Measurements from ENCODE around the gene RASGEF1C. TPM values are rescaled to one million over a fixed set of nuclear protein-coding genes. Genes with fewer than 3 reads are reported as not detected.

RASGEF1C gene
- total and polyA plus RNA-seq, 10 donors = 0.06 to 1.1 (median 0.21) TPM; not detected in 6

GRCh38 chr5:180074462-180074861, 134.5 kb downstream of the RASGEF1C start:
- Histone ChIP-seq H3K27ac (no peak overlapping the region), H3K4me1 (peaks cover 10 to 28% (median 21%) of the 10 kb centered on the region in 6 donors), H3K27me3 (replicated peaks in 1 of 7) (peaks cover 0 to 22% (median 0%) of the 10 kb centered on the region in 7 donors), H3K9me3 (peaks cover 0 to 4% (median 0%) of the 10 kb centered on the region in 8 donors), H3K4me3 (no peak overlapping the region), H3K36me3 (no peaks in the 10 kb centered on the region)
- TF ChIP-seq CTCF (IDR thresholded peaks at IDR 0.05 in 8 of 11, conservative IDR thresholded peaks at IDR 0.05 in 3 of 11) (no peak), POLR2AphosphoS5 (IDR thresholded peaks at IDR 0.05) (no peak), POLR2A (IDR thresholded peaks at IDR 0.05) (no peak)
- intact Hi-C loops (cut with DNase I; ENCODE audit: low total_unique reads) = no loop called here
- 70 to 75% (median 73%) methylated on average over 4 of the region's 4 CpGs for WGBS, 5 donors
- DNase-seq = no peak

- Histone ChIP-seq H3K27me3 (replicated peaks in 1 of 7) (peaks cover 0 to 5% (median 0%) of the 10 kb centered on the region in 7 donors), H3K4me1 (peaks cover 10 to 47% (median 27%) of the 10 kb centered on the region in 6 donors), H3K9me3 (peaks cover 0 to 4% (median 0%) of the 10 kb centered on the region in 8 donors), H3K27ac (peak overlapping the region in 6 of 8 donors; percentile 96 to 98 (median 97)), H3K4me3 (peak overlapping the region in 5 of 8 donors; percentile 68 to 94 (median 82)), H3K36me3 (no peaks in the 10 kb centered on the region)
- WGBS, 5 donors = 77 to 86% (median 80%) methylated on average over 20 to 25 of the region's 25 CpGs
- DNase-seq = peak; percentile 89
- intact Hi-C loops (cut with DNase I; ENCODE audit: low total_unique reads) = no loop called here
- TF ChIP-seq CTCF (IDR thresholded peaks at IDR 0.05 in 8 of 11, conservative IDR thresholded peaks at IDR 0.05 in 3 of 11) (no peak), POLR2AphosphoS5 (IDR thresholded peaks at IDR 0.05) (no peak)
Measured at GRCh38 chr5:180072556-180072955, 136.5 kb downstream of the RASGEF1C start.

GRCh38 chr5:180072256-180072548, 136.8 kb downstream of the RASGEF1C start:
- Histone ChIP-seq H3K36me3 (no peaks in the 10 kb centered on the region), H3K27ac (peak overlapping the region; percentile 90 to 98 (median 97)), H3K4me1 (peaks cover 10 to 50% (median 27%) of the 10 kb centered on the region in 6 donors), H3K9me3 (peaks cover 0 to 4% (median 0%) of the 10 kb centered on the region in 8 donors), H3K27me3 (replicated peaks in 1 of 7) (peaks cover 0 to 1% (median 0%) of the 10 kb centered on the region in 7 donors), H3K4me3 (peak overlapping the region in 7 of 8 donors; percentile 47 to 94 (median 79))
- TF ChIP-seq POLR2AphosphoS5 (IDR thresholded peaks at IDR 0.05) (peak in 1 of 3 donors; percentile 45), POLR2A (IDR thresholded peaks at IDR 0.05) (no peak)
- intact Hi-C loops (cut with DNase I; ENCODE audit: low total_unique reads) = no loop called here
- WGBS, 5 donors = 17 to 21% (median 20%) methylated on average over 14 of the region's 14 CpGs
- DNase-seq = no peak

GRCh38 chr5:180071531-180072255, 137.3 kb downstream of the RASGEF1C start, which contains the start of gene RNF130:
Gene RNF130 (minus strand): TSS chr5:180071759. CDS start chr5:180071702, 57 bp downstream.
- Histone ChIP-seq H3K36me3 (no peaks in the 10 kb centered on the region), H3K4me1 (peaks cover 10 to 54% (median 27%) of the 10 kb centered on the region in 6 donors), H3K9me3 (peaks cover 0 to 4% (median 0%) of the 10 kb centered on the region in 8 donors), H3K27ac (peak within 1 kb of the TSS; percentile 90 to 98 (median 97)), H3K4me3 (peak within 1 kb of the TSS; percentile 47 to 94 (median 80)), H3K27me3 (replicated peaks in 1 of 7) (no peaks in the 10 kb centered on the region)
- DNase-seq = peak; percentile 99
- 0 to 1% (median 1%) methylated on average over 13 to 113 of the region's 113 CpGs for WGBS, 5 donors
- intact Hi-C loops (cut with DNase I; ENCODE audit: low total_unique reads) = no loop called here
- TF ChIP-seq POLR2AphosphoS5 (IDR thresholded peaks at IDR 0.05) (peak; percentile 86 to 93 (median 90)), POLR2A (IDR thresholded peaks at IDR 0.05) (peak in 1 of 3 donors; percentile 82), CTCF (IDR thresholded peaks at IDR 0.05 in 8 of 11, conservative IDR thresholded peaks at IDR 0.05 in 3 of 11) (peak in 4 of 11 experiments; percentile 5 to 28 (median 15))
